ENCODE results near the gene ACOX3.

Gene ACOX3

DNA sequence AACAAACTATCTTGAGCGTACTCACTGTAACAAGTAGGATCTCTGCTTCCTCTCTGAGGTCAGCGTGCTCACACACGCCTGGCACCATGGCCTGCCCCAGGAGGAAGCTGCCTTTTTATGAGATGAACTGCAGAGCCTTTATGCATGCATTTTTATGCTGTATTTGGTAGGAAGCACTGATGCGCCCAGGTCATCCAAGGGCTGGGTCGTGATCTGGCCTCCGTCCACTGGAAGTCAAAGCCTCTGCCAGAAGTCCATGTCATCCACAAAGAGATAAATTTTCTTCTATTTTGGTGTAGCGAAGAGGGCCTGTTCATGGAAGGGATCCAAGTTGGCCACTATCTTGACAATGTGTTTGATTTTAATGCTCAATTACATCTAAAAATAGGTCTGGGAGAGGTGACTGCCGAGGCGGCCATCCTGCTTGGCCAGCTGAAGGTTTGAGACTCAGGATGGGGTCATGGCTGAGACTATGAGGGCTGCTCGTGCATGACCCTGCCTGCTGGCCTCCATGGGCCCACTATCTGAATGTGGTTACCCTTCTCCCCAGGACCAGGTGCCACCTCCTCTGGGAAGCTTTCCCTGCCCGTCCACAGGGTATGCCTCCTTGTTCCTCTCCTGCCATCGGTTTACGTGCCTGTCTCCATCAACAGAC lies 120.7 kb downstream of the ACOX3 start:
- DNase-seq (ENCODE audit: low read depth): no peak

DNA sequence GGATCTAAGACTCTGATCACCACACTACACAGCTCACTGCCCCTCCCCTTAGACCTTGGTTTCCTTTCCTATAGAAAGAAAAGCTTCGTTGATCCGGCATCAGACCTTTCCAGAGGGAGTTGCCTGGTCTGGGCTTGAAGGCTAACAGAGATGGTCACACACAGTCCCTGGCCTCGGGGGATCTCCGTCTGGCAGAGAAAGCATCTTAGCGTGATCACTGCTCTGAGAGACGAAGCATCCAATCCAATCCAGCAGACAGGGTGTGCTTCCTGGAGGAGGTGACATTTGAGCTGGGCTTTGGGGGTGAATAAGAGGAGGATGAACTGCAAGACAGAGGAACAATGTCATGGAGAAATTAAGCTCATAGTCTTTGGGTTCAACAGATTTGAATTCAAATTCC lies 121.5 kb downstream of the ACOX3 start:
- DNase-seq (ENCODE audit: low read depth): no peak

DNA sequence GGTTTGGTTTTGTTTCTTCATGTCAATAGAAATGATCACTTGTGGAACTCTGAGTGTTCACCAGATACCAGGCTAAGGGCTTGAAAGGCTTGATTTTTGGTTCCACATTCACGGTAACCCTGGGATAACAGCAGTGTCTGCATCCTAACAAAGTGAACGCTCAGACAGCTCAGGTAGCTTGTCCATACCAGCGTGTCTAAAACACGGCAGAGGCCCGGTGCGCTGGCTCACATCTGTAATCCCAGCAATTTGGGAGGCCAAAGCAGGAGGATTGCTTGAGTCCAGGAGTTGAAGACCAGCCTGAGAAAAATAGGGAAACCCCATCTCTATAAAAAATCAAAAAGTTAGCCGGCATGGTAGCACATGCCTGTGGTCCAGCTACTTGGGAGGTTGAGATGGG lies 122.0 kb downstream of the ACOX3 start:
- no peak for DNase-seq (ENCODE audit: low read depth)

DNA sequence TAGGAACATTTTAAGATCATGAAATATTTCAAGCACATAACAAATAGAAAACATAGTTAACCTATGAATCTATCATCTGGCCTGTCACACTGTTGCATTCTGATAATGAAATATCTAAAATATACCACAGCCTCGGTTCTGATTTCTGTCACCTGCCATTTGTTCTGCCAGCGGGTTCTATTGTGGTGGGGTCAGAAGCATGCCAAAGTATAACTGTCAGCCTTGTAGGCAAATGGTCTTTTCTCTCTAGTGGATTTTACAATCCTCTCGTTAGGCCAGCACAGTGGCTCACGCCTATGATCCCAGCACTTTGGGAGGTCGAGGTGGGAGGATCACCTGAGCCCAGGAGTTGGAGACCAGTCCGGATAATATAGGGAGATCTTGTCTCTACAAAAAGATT lies 123.0 kb downstream of the ACOX3 start:
- DNase-seq (ENCODE audit: low read depth): no peak

DNA sequence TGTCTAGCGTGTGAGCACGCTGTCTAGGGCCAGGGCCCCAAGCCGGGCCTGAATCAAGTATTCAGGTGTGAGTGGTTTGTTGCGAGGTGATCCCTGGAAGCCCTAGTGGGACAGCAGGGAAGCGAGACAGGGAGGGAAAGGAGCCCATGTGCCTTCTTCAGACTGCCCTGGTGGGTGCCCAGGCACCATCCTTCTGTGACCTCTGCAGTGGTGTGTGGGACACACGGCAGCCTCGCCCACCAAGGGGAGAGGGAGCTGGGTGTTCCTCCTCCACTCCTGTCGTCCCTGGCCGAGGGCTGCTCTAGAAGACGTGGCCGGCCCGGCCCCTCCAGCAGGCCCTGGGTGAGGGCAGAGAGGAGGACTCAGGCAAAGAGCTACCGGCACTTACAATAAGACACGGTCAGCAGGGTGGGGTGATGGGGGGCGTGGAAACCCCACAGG lies 123.6 kb downstream of the ACOX3 start:
- no peak for DNase-seq (ENCODE audit: low read depth)
